Daoy (cell line): Measurements from ENCODE around the gene APOL3. TPM values are rescaled to one million over a fixed set of nuclear protein-coding genes. Genes with fewer than 3 reads are reported as not detected.
"Not testable (repeated sequence)": the region's sequence is repeated elsewhere in the genome, so short reads cannot be mapped to it uniquely, and the experiment has no call there.

Source experiments
- DNase-seq: peaks from one replicate; pipeline ENCODE4 v3.0.0-alpha.2; 2015; ENCODE audit warnings: low read depth
- total RNA-seq: library from RNA; depleted of rRNA; stranded (reverse); fragments of >200 nt; shearing (Covaris generic); gene quantifications from 2 replicates; pipeline ENCODE4 v1.2.3, GENCODE V29; 2014

The APOL3 gene
- total RNA-seq, 1 experiment from 2014 or later, result 19.0 TPM

DNA sequence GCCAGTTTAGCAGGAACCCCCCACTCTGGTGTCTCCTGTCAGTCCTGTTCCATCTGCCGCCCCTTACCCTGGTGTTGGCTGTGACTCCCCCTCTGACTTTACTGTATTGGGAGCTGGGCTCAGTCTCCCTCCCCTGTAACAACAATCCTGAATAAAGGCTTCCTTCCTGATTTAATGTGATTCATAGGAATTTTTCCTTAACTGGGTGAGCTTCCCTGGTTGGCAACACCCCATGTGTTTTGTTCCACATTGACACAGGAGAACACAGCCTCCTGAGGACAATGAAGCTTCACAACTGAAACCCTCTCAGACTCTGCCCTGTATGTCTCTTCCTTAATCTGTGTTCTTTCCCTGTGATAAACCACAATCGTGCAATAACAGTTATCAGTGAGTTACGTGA is 32.6 kb upstream of the APOL3 start:
- no peak for DNase-seq

DNA sequence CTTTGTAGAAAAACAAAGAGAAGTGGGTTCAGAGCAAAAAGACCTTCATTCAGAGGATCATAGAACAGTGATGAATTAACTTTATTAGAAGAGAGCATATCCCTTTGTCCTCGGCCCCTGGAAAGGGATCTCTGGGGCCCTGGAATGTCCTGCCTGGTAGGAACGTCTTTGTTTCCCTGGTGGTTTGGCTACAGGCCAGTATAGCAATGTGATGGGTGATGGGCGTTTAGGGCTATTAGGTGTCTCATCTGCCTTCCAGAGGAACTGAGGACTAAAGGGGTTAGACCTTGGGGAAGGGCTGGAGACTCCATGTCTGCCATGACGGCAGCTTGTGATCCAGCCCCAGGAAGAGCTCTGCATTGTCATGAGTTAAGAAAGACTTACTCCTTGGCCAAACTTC is 32.0 kb upstream of the APOL3 start:
- DNase-seq, result no peak

DNA sequence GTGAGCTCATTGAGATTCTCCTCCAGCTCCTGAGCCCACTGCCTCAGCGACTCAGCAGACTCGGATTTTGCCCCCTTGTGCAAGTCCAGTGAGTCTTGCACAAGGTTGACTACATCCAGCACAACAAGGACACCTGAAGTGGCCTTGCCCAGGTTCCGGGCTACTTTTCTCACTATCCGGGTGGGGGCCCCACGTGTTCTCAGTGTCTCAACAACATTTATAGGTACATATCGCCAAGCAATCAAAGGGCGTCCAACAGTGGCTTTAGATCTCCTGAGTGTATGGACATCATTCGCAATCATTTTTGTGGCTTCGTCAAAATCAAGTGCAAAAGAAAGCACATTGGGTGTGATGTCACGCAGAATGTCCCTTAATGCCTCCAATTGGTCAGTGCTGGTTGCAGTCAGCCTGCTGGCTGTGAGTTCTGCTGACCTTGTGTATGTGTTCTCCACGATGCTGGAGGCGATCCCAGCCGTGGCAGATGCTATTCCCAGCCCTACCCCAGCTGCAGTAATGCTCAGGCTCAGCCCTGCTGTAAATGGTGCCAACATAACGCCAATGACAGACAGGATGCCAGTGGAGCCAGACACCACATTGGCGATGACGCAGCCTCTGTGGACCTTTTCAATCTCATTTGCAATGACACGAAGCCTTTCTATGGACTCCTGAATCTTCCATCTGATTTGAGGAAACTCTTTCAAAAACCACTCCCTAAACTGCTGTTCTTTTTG is 30.7 kb upstream of the APOL3 start:
- DNase-seq, result no peak

DNA sequence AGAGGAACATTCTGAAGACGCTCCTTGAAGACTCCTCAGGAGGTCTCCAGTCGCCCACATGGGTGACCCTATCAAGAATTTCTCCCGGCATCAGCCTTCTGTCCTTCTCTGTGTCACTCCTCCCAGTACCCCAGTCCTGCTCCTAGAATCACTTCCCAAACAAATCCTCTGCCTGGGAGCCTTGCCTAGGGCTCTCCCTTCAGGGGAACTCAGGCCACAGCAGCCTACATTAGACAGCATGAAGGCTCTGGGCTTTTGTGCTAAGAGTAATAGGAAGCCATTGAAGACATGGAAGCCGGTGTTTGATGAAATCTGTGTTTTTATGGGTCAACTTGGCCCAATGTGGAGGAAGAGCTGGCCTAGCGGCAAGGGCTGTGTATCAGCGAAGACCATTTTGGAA is 27.3 kb upstream of the APOL3 start:
- not testable (repeated sequence) for DNase-seq

DNA sequence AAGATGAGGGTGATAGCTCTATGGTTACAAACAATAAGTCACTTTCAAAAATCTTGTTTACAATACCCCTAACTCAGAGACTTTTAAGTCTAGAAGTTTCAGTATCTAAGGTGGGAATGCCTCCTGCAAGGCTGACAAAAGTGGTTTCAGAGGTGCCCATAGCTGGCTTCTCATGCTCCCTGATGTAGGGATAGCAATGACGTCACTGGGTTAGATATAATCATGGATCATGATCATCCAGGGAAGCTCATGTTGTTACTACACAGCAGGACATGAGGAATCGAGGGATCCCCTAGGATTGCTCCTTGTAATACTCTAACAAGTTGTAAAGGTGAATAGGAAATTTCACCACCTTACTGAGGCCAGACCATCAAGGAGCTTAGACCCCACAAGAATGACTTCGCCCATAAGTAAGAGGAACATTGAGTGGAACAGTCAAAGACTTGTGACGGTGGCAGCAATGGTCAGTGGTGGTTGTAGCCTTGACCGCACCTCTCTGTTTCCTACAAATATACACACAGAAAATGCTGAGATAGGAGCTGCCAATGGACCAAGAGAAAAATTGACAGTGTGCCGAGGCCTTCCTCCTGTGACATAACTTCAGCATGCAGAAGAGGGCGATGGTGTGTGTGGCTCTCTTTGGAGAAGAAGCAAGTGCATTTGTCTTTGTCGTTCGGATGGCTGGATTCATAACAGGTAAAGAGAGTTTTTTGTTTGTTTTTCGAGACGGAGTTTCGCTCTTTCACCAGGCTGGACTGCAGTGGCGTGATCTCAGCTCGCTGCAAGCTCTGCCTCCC is 25.5 kb upstream of the APOL3 start:
- no peak for DNase-seq

DNA sequence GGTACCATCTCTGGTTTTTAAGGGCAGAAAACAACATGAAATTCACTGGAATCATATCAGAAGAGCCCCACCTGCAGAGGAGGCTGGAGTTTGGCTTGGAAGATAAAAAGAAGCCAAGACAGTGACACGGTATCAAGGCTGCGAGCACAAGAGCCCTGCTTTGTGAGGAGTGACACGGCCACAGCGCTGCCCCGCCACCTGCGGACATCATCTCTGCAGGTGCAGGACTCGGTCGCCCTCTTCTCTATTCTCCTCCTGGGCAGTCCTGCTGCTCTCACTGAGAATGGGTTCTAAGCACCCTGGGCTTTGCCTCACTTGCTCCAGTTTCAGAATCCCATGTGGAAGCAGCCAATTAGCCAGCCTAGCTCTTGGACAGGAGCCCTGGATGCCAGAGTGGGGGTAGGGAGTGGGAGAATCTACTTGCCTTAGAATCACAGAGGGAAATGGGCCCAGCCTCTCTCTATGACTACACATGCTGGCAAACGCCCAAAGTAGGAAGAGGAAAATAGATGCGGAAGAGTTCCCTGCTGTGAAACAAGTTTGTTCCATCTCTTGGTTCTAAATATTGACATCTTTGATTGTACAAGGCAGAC is 24.0 kb upstream of the APOL3 start:
- DNase-seq, result no peak

DNA sequence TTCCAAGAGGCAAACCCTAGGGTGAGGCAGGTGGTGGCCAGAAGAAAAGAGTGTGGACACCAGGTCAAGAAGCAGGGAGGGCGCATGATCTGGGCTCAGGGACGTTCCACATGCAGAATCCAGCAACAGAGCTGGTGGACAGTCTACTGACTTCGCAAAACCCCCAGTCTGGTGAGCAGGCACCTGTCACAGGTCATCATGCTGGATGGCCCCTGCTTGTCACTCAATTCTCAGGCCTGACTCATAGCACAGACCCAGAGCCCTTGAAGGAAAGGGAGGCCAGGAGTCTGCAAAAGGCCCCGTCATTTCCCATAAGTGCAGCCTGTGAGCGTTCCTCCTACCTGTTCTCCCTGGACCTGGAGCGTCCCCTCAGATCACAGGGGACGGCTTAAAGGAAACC is 22.9 kb upstream of the APOL3 start:
- no peak for DNase-seq

DNA sequence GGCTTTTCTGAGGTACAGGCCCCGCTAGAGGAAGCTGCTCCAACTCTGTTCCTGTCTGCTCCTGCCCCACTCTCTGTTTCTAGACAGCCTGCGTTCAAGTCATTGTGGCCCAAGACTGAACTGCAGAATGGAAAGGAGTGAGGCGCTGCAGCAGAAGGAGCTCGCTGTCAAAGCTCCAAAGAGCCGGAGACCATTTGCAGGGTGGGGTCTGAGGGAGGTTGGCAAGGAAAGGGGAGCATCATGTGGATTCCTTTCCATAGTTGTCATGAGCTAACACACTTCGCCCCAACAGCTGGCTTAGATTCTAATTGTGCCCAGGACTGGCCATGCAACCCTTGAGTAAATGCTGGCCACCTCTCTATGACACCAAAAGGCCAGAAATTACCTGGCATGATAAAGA is 22.3 kb upstream of the APOL3 start:
- no peak for DNase-seq

DNA sequence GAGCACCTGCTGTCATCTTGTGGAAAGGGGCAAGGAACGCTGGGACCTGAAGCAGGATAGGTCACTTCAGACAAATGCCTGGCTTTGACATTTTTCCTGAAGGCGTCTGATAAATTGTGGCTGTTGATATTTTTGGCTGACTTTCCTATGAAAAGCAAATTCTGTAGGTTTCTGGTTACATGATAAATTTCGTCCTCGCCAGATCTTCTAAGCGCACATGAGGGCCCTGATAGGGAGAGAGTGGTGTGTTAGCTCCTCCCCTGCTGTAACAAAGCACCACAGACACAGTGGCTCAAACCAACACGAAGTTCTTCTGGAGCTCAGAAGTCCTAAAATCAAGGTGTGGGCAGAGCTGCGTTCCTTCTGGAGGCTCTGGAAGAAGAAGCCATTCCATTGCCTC is 21.5 kb upstream of the APOL3 start:
- no peak for DNase-seq

DNA sequence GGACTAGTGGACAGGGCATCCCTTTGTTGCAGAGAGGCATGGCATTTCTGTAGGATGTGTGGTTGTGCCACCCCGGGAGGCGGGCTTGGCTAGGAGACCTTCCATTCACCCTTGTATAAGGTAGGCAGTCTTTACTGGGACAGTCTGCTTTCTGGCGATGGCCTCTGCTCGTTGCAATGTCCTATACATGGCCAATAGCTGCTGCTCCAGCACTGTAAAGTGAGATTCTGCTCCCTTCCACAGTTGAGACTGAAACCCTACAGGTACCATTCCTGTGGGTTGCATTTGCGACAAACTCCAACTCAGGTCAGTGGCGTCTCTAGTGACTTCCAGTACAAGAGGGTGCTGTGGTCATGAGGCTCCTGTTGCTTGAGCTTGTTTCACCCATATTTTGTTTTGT is 20.4 kb upstream of the APOL3 start:
- DNase-seq, result no peak

DNA sequence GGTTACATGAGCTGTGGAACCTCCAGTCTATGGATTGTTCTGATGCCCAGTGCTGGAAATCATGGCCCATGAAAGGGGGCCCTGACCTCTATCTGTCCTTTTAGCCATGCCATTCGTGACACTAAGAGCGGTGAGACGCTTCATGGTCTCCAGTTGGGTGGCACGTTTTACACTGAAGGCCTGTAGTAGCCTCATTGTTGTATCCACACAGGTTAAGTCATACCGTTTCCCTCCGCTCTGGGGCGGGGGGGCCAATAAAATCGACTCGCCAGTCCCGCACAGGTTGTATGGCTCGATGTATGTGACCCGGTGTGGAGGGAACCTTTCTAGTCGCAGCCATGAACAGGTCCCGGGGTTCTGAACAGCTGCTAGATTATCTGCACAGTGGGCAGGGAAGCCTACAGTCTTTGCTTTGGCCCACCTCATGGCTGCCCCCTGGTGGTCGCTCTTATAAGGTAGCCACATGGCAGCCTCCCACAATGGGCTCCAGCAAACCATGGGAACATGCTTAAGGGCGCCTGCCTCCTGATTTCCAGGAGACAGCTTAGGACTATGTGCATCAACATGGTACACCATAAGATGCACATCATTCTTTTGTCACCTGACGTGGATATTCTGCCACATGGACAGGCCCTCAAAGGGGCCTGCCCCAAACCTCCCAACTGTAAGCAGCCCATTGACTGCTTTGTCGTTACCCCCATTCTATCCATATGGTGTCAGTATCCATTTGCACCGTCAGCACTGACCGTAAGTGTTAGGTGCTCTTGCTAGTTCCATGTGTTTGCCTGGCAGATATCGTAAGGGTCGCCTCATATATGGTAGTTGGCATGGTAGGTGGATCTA is 19.7 kb upstream of the APOL3 start:
- DNase-seq, result peak; percentile 62

DNA sequence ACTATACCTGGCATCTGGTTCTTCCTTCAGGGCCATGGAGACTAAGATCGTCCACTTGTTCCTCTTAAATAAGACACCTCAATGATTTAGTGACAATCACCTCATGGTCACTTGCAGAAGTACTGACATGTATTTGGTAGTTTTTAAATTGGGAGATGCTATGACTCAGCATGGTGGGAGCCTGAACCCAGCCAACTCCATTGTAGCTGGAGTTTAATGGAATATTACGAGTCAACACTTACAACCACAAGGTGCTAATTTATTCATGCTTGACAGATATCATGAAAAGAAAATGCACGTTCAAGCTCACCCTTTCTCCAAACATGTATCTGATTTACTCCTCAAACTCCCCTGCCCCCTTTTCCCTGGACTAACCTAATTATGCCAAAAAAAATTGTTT is 16.6 kb upstream of the APOL3 start:
- DNase-seq, result no peak

DNA sequence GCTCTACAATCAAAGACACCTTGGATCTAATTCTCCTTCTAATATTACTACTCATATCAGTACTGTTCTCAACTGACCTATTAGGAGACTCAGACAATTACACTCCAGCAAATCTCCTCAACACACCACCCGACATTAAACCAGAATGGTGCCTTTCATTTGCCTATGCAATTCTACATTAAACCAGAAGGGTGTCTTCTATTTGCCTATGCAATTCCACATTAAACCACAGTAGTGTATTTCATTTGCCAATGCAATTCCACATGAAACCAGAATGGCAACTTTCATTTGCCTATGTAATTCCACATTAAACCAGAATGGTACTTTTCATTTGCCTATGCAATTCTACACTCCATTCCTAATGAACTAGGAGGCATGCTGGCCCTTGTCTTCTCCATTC is 15.3 kb upstream of the APOL3 start:
- DNase-seq, result no peak

DNA sequence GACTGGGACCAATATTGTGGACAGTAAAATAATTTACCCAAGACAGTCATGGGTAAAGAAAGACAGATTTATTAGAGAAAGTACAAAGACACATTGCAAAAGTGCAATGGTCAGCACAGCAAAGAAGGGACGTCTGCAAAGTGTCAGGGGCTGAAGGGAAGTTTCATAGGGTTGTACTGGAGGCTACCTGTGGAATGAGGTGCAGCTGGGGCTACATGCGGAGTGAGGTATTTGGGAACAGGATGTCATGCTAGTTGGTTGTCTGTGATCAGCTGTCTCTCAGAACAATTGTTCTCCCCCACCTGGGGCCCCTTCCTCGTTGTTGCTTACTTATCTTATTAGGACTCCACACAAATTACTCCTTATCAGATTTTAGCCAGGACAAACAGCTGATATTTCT is 11.4 kb upstream of the APOL3 start:
- DNase-seq, result no peak

DNA sequence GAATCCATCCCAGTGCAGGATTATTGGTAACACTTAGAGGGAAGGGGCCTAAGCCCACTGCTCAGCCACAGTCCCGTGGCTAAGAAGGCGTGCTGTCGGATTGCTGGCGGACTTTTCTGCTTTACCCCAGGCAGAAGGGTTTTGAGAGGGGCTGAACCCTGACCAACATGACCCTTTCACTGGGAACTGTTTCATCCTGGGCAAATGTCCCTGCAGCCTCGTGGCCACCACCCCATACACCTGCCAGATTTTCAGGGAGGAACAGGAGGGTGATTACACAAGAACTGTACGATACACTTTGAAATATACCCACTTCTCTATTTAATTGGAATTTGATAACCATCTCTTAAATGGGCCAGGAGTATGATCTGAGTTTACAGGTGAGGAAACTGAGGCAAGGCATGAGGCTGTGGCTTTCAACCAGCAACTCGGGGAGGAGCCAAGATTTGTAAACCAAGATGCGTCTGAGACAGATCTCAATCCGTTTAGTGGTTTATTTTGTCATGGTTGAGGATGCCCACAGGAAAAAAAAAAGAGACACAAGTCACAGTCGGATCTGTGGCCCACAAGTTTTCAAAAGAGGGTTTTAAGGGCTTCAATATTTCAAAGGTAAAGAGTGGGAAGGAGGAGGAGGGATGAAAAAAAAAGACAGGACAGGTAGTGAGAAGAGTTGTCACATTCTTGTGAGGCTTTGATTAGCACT is 6.1 kb upstream of the APOL3 start:
- no peak for DNase-seq

DNA sequence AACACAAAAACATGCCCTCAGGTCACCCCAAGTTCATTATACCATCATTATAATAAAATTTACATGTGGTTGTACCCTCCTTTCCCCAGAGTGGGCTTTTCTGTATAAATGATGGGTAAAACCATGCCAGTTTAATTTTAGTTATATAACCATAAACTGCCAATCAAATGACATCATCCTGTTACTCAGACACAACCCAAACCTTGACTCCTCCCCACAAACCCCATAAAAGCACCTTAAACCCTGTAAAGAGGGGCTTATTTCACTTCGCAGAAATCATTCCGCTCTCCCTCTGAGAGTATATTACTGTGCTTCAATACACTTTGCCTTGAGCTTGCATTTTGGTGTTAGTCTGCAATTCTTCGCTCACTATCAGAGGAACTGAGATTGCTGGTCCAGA is 5.5 kb upstream of the APOL3 start:
- DNase-seq, result no peak

DNA sequence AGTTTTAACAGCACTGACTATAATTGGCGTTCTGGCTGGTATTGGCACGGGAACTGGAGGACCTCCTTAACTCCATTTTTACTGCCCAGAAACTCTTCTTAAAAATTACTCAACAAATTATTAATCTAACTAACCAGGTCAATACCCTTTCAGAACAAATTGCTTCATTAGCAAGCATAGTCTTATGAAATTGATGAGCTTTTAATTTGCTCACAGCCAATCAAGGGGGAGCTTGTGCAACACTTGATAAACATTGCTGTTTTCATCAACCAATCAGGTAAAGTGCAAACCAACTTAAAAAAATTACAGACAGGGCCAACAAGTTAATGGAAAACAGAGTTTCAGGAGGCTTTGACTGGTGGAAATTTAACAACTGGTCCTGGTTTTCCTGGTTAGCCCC is 4.6 kb upstream of the APOL3 start:
- DNase-seq, result no peak

DNA sequence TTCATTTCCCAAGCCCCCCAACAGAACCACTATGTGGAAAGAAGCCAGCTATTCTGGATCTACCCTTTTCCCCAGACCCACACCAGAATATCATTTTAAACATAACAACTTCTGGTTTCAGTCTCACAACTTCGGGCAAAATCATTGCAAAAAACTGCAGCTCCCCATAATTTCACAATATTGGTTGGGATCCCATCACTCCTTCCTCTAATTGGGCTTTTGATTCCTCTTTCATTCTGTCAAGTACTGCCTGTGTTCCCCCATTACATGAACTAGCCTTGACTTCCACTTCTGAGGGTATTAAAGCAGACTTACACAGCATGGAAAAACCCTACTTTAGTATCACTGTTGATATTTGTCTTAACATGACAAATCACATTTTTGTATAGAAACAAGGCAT is 4.1 kb upstream of the APOL3 start:
- no peak for DNase-seq

DNA sequence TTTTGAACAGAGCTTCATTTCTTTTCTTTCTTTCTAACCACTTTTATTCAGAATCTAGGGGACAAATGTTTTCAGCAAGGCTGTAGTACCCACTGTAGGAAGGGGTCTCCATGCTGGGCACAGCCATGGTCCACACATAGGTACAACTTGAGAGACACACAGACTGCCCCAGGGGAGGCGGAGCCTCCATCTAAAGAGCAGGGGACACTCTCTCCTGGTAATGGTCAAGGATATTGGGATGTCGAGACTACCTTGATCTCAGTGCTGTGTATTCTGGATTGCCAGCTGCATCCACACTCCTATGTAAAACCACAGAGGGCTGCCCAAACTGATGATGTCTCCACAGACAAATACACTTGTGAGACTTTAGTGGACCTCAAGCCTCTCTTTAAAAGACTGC is 2.9 kb upstream of the APOL3 start:
- no peak for DNase-seq

DNA sequence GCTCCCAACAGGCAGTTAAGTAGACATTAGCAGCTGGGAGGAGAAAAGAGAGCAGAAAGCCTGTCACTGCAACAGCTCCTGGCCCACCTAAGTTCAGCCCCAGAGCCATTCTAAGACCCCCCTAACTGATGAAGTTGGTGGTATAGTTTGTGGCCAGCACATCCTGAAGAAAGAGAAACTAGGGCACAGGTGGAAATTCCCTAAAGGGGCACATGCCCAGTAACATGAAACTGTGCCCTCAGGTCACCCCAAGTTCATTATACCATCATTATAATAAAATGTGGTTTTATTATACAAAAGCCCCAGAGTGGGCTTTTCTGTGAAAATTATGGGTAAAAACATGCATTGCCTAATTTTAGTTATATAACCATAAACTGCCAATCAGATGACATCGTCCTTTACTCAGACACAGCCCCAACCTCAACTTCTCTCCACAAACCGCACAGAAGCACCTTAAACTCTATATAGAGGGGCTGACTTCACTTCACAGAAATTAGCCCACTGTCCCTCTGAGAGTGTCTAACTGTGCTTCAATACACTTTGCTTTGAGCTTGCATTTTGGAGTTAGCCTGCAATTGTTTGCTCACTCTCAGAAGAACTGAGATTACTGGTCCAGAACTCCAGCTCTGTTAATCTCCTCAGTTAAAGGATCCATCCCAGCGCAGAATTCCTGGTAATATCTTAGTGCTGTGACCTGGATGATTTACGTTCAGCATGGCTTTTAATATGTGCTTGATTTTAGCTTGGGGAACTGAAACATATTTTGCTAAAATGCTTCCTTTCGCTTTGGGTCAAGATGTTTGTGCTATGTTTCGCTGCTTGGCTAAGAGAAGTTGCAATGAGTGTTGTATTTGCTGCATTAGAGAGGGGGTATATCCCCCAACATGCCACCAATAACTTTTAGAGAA is 1.8 kb upstream of the APOL3 start:
- DNase-seq, result no peak

DNA sequence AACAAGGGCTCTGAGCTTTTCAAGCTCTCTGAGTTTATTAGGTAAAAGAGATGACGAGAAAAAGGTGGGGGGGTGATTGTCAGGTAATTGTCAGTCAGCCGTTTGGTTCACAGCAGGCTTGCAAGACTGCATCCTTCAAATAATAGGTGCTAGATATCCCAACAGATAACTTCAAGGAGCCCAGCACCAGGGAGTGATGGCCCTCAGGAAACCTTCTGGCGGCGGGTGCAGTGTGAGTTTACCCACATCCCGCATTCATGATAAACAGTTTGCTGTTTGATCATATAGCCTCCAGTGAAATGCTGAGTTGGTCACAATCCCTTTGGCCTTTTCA is 1.2 kb upstream of the APOL3 start:
- DNase-seq, result not testable (repeated sequence)
